ENCODE measurements around the gene ADAMTS2. TPM values are rescaled to one million over a fixed set of nuclear protein-coding genes. Genes with fewer than 3 reads are reported as not detected.
A peak's percentile ranks its signal among the peaks of the same experiment; 100 is the strongest.

Gene ADAMTS2
- total and polyA plus RNA-seq, 2 donors (not counting 1 experiment from before 2014, with no cell fraction given): 16.2 to 70.2 TPM

DNA sequence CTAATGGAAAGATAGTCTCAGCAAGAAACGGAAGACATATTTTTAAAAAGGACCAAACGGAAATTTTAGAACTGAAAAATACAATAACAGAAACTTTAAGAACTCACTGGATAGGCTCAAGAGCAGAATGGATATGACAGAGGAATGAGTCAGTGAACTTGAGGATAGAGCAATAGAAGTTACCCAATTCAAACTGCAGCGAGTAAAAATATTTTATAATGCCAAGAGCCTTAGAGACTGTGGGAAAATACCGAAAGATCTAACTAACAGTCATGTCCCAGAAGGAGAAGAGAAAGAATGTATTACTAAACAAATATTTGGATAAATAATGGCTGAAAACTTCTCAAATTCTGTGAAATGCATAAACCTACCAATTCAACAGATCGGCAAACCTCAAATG lies 40.8 kb downstream of the ADAMTS2 start:
- peaks cover 29% of the 10 kb centered on the region for H3K4me1 ChIP-seq (ENCODE audit: control insufficient read depth, extremely low read depth, insufficient read depth, low read length)
- peaks cover 55% of the 10 kb centered on the region for H3K79me2 ChIP-seq (ENCODE audit: control insufficient read depth, insufficient read depth, low read length)
- peak overlapping the region; percentile 82 for H3K27ac ChIP-seq (ENCODE audit: insufficient read depth, low read length)
- no peak for TF ChIP-seq EZH2 (IDR thresholded peaks at IDR 0.05; ENCODE audit: low read length, missing control alignments)
- TF ChIP-seq, protein P1, sequence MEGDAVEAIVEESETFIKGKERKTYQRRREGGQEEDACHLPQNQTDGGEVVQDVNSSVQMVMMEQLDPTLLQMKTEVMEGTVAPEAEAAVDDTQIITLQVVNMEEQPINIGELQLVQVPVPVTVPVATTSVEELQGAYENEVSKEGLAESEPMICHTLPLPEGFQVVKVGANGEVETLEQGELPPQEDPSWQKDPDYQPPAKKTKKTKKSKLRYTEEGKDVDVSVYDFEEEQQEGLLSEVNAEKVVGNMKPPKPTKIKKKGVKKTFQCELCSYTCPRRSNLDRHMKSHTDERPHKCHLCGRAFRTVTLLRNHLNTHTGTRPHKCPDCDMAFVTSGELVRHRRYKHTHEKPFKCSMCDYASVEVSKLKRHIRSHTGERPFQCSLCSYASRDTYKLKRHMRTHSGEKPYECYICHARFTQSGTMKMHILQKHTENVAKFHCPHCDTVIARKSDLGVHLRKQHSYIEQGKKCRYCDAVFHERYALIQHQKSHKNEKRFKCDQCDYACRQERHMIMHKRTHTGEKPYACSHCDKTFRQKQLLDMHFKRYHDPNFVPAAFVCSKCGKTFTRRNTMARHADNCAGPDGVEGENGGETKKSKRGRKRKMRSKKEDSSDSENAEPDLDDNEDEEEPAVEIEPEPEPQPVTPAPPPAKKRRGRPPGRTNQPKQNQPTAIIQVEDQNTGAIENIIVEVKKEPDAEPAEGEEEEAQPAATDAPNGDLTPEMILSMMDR (conservative IDR thresholded peaks at IDR 0.05 in 1 of 2, IDR thresholded peaks at IDR 0.05 in 1 of 2; ENCODE audit: low read depth in 1 of 2, low read length in 2 of 2): no peak
- no peaks in the 10 kb centered on the region for H3K36me3 ChIP-seq (ENCODE audit: control insufficient read depth, insufficient read depth, low read length)
- peak overlapping the region; percentile 43 for H3K9ac ChIP-seq (ENCODE audit: insufficient read depth, low read length)
- H3K27me3 ChIP-seq (ENCODE audit: control insufficient read depth, insufficient read depth, low read length): no peaks in the 10 kb centered on the region
- H2AFZ ChIP-seq (ENCODE audit: low read length): no peak overlapping the region
- H3K4me2 ChIP-seq (ENCODE audit: extremely low read depth, insufficient read depth, low read length): peak overlapping the region; percentile 44
- peak; percentile 84 to 98 for DNase-seq (ENCODE audit: low read depth in 2 of 2)
- peak overlapping the region in 2 of 4 experiments; percentile 4 to 27 for H3K4me3 ChIP-seq (replicated peaks in 1 of 4; ENCODE audit: control extremely low read depth in 1 of 4, insufficient read depth in 1 of 4, low read depth in 3 of 4, low read length in 4 of 4)
- no peaks in the 10 kb centered on the region for H4K20me1 ChIP-seq (ENCODE audit: control insufficient read depth, extremely low read depth, insufficient read depth, low read length)
- H3K9me3 ChIP-seq (ENCODE audit: control insufficient read depth, insufficient read depth, low read depth, low read length): no peaks in the 10 kb centered on the region

DNA sequence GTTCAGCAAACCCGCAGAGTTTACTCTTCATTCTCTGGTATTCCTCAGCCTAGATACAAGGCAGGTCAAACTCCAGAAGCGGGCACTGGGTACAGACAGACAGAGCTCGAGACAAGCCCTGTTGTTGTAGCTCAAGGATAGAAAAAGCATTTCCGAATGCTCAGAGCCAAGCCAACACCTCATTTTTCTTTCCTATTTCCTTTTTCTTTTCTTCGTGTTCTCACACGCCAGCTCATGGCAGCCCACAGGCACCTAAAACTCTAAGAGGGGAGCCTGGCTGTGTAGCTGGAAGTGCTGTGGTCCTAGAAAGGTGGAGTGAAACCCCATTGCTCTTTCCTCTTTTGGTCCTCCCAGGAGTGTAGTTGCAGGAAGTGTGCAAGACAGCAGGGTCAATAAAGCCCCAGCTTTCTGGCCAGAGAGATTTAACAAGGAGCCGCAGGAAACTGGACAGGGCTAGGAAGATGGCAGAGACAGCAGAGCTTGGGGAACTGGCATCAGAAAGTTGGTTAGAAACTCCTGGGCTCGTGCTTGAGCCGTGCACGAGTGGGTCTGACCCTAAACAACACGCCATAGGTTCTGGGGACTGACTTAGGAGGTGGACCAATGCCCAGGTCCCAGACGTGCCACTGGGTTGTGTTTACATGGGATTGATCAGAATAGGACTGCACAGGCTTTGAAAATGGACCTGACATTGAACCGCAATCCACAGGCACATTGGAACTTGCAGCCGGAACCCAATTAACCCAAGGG lies 41.6 kb downstream of the ADAMTS2 start:
- H4K20me1 ChIP-seq (ENCODE audit: control insufficient read depth, extremely low read depth, insufficient read depth, low read length): no peaks in the 10 kb centered on the region
- H3K9me3 ChIP-seq (ENCODE audit: control insufficient read depth, insufficient read depth, low read depth, low read length): no peaks in the 10 kb centered on the region
- no peak for TF ChIP-seq EZH2 (IDR thresholded peaks at IDR 0.05; ENCODE audit: low read length, missing control alignments)
- TF ChIP-seq, protein P1 (conservative IDR thresholded peaks at IDR 0.05 in 1 of 2, IDR thresholded peaks at IDR 0.05 in 1 of 2; ENCODE audit: low read depth in 1 of 2, low read length in 2 of 2): no peak
- peak overlapping the region; percentile 44 for H3K4me2 ChIP-seq (ENCODE audit: extremely low read depth, insufficient read depth, low read length)
- peak overlapping the region in 2 of 4 experiments; percentile 2 to 27 for H3K4me3 ChIP-seq (replicated peaks in 1 of 4; ENCODE audit: control extremely low read depth in 1 of 4, insufficient read depth in 1 of 4, low read depth in 3 of 4, low read length in 4 of 4)
- peak overlapping the region; percentile 82 for H3K27ac ChIP-seq (ENCODE audit: insufficient read depth, low read length)
- peaks cover 29% of the 10 kb centered on the region for H3K4me1 ChIP-seq (ENCODE audit: control insufficient read depth, extremely low read depth, insufficient read depth, low read length)
- no peak overlapping the region for H2AFZ ChIP-seq (ENCODE audit: low read length)
- peak overlapping the region; percentile 43 for H3K9ac ChIP-seq (ENCODE audit: insufficient read depth, low read length)
- H3K27me3 ChIP-seq (ENCODE audit: control insufficient read depth, insufficient read depth, low read length): no peaks in the 10 kb centered on the region
- H3K36me3 ChIP-seq (ENCODE audit: control insufficient read depth, insufficient read depth, low read length): no peaks in the 10 kb centered on the region
- peaks cover 56% of the 10 kb centered on the region for H3K79me2 ChIP-seq (ENCODE audit: control insufficient read depth, insufficient read depth, low read length)
- peak in 1 of 2 donors; percentile 24 for DNase-seq (ENCODE audit: low read depth in 2 of 2)

DNA sequence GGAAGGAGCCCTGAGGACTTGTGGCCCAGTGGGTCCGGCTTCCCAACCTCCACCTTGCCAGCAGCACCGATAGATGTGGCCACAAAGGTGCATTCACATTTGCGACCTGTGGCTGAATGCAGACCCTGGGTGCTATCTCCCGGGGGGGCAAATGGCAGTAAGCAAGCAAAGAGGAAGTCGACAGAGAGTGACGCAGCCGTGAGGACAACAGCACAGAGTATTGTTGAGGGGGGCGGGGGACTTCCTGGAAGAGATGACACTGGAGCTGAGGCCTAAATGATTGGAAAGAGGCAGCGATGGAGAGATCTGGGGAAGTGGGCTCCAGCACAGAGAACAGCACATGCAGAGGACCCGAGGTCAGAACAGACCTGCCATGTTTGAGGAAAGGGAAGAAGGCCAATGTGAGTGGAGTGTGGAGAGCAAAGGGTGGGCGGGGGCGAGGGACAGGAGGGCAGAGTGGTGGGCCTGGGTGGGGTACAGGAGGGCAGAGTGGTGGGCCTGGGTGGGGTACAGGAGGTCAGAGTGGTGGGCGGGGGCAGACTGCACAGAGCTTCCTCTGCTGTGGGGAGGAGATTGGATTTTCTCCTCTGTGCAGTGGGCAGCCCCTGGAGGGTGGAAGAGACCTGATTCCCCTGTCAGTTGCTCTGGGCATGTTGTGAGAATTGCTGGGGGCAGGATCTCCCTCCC lies 42.6 kb downstream of the ADAMTS2 start:
- no peak overlapping the region for H2AFZ ChIP-seq (ENCODE audit: low read length)
- no peaks in the 10 kb centered on the region for H3K27me3 ChIP-seq (ENCODE audit: control insufficient read depth, insufficient read depth, low read length)
- H3K4me2 ChIP-seq (ENCODE audit: extremely low read depth, insufficient read depth, low read length): no peak overlapping the region
- H3K4me1 ChIP-seq (ENCODE audit: control insufficient read depth, extremely low read depth, insufficient read depth, low read length): peaks cover 29% of the 10 kb centered on the region
- peaks cover 58% of the 10 kb centered on the region for H3K79me2 ChIP-seq (ENCODE audit: control insufficient read depth, insufficient read depth, low read length)
- DNase-seq (ENCODE audit: low read depth in 2 of 2): no peak
- H3K9me3 ChIP-seq (ENCODE audit: control insufficient read depth, insufficient read depth, low read depth, low read length): no peaks in the 10 kb centered on the region
- no peak for TF ChIP-seq EZH2 (IDR thresholded peaks at IDR 0.05; ENCODE audit: low read length, missing control alignments)
- TF ChIP-seq, protein P1 (conservative IDR thresholded peaks at IDR 0.05 in 1 of 2, IDR thresholded peaks at IDR 0.05 in 1 of 2; ENCODE audit: low read depth in 1 of 2, low read length in 2 of 2): no peak
- no peak overlapping the region for H3K4me3 ChIP-seq (replicated peaks in 1 of 4; ENCODE audit: control extremely low read depth in 1 of 4, insufficient read depth in 1 of 4, low read depth in 3 of 4, low read length in 4 of 4)
- H3K36me3 ChIP-seq (ENCODE audit: control insufficient read depth, insufficient read depth, low read length): no peaks in the 10 kb centered on the region
- peak overlapping the region; percentile 82 for H3K27ac ChIP-seq (ENCODE audit: insufficient read depth, low read length)
- H3K9ac ChIP-seq (ENCODE audit: insufficient read depth, low read length): peak overlapping the region; percentile 36
- H4K20me1 ChIP-seq (ENCODE audit: control insufficient read depth, extremely low read depth, insufficient read depth, low read length): no peaks in the 10 kb centered on the region
